ENCODE results near the gene SURF1.
"Not testable (repeated sequence)": the region's sequence is repeated elsewhere in the genome, so short reads cannot be mapped to it uniquely, and the experiment has no call there.

The SURF1 gene

DNA sequence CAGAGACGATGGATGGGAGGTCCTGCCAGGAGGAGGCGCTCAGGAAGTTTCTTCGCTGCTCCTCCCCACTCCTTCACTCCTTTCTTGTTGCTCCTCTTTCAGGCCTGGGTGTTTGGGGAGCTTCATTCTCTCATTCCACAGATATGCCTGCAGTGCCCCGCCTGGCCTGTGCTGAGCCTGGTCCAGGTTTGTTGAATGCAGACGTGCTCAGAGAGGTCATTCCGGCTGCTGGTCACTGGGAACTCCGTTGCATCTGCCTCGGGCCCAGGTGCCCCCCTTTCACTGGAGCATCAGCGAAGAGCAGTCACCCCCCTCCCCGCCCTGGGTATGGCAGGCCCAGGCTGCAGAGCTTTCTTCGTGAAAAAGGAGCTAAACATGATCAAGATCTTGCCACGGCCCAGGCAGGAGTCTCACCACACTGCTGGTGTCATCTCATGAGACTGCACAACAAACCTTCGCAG lies 35.8 kb downstream of the SURF1 start:
- DNase-seq = no peak

DNA sequence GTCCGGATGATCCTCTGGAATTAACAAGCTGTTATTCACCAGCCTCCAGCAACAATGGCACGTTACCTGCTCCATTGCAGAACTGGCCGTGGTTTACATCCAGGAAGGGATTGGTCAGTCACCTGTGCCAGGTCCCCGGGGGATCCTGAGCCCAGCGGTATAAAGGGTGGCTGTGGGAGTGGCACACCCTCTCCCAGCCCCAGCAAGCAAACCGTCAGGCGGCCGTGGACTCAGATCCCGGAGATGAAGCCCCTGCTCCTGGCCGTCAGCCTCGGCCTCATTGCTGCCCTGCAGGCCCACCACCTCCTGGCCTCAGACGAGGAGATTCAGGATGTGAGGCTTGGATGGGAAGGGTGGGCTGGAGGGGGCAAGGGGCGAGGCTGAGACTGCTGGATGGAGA lies 38.7 kb downstream of the SURF1 start:
- not testable (repeated sequence) for DNase-seq

DNA sequence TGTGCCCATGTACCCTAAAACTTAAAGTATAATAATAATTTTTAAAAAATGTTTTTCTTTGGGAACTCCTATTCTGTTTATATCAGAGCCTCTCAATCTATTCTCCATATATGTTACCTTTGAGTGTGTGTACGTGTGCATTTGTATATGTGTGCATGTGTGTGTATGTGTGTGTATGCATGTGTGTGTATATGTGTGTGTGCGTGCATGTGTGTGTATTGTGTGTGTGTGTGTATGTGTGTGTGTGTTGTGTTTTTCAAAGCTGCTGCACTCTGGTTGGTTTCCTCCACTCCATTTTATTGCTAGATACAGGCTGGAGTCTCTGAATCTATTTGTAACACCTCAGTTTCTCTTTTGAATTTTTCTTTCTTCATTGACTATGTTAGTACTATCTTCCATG lies 40.3 kb downstream of the SURF1 start:
- DNase-seq = no peak

DNA sequence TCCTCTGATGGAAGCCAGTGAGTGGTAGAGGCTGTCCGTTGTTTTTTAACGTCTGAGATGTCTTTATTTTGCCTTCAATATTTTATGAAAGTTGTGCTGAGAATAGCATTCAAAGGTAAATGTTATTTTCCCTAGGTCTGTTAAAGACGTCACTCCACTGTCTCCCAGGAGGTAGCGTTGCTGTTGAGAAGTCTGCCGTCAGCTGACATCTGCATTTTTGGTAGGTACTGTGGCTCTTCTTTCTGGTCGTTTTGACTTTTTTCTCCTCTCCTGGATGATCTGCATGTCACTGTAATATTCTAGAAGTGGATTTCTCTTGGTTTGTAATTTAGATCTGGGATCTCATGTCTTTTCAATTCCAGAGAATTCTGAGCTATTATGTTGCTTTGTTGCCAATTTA lies 46.7 kb downstream of the SURF1 start:
- DNase-seq = no peak

DNA sequence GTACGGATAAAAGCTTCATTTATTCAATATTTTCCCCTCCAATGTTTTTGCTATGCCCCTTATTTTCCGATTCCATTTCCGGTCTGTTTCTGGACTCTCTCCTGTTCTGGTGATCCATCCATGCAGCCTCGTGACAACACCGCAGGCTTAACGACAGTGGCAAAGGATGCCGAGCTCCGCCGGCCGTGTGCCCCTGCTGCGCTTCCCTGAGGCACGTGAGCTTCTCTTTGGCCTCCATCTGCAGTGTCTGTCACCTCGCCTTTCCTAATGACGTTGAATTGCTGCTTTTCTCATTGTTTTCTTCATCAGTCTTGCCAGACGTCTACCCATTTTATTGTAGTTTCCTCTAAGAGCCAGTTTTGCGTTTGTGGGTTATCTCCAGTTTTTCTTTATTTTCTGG lies 49.0 kb downstream of the SURF1 start:
- DNase-seq = no peak

DNA sequence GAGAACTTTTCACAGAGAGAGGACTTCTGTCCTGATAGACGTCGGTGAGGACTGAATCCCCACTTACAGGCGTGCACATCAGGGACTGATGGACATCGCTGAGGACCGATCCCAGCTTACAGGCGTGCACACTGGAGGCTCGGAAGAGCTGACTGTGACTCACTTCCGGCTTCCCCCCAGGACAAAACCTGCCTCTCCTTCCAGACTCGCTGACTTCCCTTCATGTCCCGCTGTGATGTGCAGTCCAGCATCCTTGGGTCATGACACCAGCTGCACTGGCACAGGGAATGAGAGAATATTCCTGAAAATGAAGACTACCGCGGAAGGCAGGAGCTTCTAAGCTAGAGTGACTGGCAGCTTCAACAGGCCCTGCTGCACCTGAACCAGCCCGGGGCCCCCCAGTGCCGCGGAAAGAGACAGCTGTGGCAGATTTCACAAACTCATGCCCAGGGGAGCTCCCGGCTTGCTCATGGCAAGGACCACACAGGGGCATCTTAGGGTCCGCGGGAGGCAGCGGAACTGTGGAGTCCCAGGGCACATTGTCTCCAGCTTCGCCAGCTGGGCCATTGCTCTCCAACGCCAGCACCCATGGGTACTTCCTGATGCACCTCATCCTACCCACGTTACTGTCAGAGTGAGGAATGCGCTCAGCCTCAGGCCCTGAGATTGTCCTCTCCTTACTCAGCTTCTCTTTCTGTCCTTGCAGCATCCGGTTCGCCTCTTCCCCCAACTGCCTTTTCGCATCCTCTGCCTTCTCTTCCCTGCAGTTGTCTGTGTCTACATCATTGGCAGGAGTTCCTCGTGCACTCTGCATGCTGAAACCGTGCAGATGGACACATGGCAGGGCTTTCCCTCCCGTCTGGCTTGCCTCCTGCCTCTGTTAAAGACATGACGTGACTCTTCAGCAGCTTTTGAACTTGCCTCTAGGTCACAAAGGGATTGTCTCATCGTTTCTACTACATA lies 49.8 kb downstream of the SURF1 start:
- no peak for DNase-seq

DNA sequence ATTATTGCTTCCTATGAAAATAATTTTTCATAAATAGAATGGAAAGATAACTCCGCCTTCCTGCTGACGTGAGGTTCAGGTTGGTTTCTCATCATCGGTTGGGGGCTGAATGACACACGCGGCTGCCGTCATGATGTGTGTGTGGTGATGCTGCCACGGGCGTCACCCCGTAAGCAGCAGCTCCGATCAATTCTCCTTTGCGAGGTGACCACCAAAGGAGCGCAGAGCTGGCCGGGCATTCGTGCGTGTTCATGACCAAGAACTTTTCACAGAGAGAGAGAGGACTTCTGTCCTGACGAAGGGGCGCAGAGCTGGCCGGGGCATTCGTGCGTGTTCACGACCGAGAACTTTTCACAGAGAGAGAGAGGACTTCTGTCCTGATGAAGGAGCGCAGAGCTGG lies 50.6 kb downstream of the SURF1 start:
- no peak for DNase-seq

DNA sequence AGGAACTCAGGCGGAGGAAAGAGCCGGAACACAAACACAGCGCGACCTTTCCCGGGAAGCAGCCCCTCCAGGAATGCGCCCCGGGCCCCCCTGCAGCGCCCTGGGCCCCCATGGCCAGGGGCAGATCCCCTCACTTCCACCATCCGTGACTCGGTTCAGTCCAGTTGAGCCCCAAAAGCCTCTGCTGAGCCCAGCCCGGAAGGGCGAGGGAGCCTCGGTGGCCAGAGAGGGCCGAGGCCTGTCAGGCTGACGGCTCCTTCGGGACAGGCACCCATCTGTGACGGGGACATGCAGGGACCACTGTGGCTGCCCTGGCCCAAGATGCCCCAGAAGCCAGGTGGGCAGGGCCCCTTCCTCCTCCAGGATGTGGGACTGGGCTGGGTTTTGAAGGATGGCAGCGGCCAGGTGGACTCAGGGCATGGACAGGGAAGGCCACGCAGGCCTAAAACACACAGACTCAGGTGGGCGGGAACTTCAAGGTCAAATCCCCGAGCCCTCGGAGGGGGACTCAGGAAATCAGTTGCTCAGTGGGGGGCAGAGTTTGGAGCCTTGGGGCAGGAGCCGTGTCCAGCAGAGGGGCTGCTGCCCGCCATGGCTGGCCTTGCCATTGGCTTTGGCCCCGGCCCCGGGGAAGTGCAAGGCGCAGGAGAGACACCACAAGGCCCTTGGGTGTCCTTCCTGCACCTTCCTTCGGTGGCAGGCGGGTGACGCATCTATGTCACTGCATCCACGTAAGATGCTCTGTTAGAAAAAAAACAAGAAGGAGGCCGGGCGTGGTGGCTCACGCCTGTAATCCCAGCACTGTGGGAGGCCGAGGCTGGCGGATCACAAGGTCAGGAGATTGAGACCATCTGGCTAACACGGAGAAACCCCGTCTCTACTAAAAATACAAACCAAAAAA lies 51.6 kb downstream of the SURF1 start:
- no peak for DNase-seq

DNA sequence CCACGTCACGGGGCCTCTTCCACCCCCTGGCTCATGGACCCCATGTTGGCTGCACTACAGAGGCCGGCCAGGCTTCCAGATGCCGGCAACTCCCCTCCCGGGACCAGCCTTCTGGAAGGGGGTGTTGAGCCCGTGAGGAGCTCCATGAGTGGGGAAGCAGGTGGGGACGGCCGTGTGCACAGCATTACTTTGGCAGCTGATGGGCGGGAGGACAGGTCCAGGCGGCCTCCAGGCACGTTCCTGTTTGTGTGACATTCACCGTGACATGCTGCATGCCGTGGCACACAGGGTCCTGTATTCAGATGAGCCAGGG lies 52.2 kb downstream of the SURF1 start:
- no peak for DNase-seq

DNA sequence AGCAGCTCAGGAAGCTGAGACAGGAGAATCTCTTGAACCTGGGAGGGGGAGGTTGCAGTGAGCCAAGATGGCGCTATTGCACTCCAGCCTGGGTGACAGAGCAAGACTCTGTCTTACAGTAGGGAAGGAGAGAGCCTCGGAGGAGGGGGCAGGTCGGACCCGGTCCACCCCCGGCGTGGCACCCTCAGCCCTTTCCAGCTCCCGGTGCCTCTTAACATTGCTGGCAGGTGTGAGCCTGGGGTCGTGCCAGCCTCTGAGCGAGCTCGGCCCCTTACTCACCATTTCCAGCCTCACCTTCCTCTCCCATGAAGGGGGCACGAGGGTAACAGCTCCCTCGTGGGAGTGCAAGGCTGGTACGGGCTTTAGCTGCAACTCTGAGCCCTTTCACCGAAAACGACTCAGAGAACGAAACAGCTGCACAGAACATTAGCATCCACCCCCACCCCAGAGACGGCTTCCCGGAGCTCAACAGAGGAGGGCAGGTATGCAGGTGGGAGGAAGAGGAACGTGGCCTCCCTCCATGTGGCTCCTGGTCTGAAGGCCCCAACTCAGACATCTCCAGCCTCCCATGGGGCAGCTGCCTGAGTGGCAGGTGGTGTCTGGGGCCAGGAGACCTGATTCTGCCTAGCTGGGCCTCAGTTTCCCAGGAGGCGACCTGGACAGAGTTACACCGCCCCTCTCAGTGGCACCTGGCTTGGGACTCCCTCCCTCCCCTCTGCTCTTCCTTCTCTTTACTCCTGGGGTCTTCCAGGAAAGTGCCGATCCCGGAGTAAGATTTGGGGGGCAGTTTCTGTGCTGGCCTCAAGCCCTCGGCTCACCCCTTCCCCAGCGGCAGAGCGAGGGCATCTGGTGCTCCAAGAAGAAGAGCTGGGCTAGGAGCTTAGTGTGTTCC lies 52.8 kb downstream of the SURF1 start:
- DNase-seq = no peak
